Right lobe of liver (tissue), 4 donors: ENCODE results near the gene C12orf57.

Experiments
- POLR2A ChIP-seq: fragments of 450-650 bp; IDR thresholded peaks from one replicate; pipeline ENCODE4 v1.6.1; 2017; ENCODE audit warnings: antibody characterized with exemption, mild to moderate bottlenecking
- TF ChIP-seq, protein P1 (sequence below), 4 donors: fragments of 200-600 bp in 3 of 4; fragments of 450-650 bp in 1 of 4; IDR thresholded peaks; one replicate each; pipeline versions ENCODE4 v1.5.1 to v1.8.0; 2016 to 2022; ENCODE audit warnings: antibody characterized with exemption in 4 of 4, mild to moderate bottlenecking in 2 of 4
- donor health status: DM: no; HTN: no; CAD: no.
- donor health status: DM: no; HTN: no; CAD: no.
- donor health status: DM: no; HTN: yes; CAD: no.

DNA sequence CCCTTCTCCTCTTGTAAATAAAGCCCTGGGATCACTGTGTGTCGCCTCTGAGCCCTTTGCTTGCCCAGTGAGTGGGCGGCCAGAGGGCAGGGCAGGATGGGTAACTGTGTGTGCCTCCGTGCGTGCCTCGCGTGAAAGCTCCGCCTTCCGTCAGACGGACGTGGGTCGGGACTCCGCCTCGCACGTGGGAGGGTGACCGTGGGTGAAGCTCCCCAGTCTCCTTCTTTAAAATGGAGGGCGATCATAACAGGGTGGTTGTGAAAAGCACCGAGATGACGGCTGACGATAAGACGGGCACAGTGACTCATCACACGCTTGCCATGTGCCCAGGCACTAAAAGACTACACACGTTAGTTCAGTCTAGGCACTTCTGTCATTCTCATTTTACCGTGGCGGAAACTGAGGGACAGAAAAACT is 17.5 kb downstream of the C12orf57 start:
- peak; percentile 19 for TF ChIP-seq POLR2A
- TF ChIP-seq, protein P1, sequence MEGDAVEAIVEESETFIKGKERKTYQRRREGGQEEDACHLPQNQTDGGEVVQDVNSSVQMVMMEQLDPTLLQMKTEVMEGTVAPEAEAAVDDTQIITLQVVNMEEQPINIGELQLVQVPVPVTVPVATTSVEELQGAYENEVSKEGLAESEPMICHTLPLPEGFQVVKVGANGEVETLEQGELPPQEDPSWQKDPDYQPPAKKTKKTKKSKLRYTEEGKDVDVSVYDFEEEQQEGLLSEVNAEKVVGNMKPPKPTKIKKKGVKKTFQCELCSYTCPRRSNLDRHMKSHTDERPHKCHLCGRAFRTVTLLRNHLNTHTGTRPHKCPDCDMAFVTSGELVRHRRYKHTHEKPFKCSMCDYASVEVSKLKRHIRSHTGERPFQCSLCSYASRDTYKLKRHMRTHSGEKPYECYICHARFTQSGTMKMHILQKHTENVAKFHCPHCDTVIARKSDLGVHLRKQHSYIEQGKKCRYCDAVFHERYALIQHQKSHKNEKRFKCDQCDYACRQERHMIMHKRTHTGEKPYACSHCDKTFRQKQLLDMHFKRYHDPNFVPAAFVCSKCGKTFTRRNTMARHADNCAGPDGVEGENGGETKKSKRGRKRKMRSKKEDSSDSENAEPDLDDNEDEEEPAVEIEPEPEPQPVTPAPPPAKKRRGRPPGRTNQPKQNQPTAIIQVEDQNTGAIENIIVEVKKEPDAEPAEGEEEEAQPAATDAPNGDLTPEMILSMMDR (IDR thresholded peaks at IDR 0.05), result no peak
